HG03521 (cell line): Measurements from ENCODE around the gene GPC6.
A peak's percentile ranks its signal among the peaks of the same experiment; 100 is the strongest.

Experiments
- ATAC-seq: cut with Tn5 transposase; IDR thresholded peaks from one replicate; pipeline ENCODE4 v1.9.1; 2021; ENCODE audit warnings: mild to moderate bottlenecking, moderate library complexity; ENCODE audit not compliant: unreplicated experiment

GPC6 gene

GRCh38 chr13:93766719-93767118, 540.1 kb downstream of the GPC6 start:
- ATAC-seq = no peak

DNA sequence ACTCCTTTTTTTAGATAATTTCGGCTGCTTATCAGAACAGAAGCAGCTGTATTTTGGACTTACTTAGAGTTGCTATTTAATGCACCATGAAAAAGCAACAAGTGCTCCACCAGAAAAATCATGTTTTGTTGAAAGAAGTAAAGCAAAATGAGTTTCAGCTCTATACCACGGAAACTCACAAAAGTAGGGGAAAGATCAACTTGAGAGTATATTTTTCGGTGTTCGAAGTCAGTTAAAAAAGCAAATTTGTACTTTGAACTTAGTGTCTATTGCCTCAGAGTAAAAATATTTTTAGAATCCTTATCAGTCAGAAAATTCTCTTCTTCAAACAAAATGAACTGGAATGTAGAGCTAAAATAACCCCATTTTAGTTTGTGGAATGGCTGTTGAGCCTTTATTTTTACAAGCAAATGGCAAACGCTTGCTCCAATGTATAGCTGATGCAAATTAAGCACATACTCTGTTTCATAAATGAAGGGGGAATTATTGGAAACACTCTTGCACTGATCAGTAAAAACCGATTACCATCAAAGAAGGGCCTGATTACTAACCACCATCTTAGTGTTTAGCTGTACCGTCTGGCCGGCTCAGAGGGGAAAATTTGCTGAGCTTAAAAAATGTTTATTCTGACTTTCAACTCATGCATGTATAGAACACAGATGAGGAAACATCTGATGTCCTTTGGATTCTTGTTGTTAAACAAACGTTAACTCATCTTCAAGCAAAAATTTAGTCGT, 540.7 kb downstream of the GPC6 start:
- ATAC-seq = no peak

DNA sequence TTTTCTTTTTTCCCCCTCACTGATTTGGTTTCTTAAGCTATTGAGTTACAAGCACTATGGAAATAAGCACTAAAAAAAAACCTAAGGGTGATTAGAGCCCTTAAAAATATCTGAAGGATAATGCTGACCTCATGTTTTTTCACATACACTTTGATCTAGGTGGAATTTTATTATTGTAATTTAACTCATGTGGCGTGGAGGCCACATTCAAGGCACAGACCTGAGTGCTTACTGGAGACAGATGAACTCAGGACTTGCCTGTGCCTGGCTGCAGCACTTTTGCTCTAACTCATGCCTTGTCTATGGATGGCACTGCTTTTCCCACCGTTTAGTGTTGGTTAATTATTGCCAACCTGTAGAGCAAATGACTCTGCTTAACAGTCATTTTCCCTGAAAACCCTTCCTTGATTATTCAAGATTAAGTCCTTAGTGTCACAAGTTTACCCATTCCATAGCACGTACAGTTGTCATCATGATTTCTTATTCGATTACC, 541.4 kb downstream of the GPC6 start:
- ATAC-seq = no peak

- no peak for ATAC-seq
Measured at GRCh38 chr13:93769101-93769500, 542.5 kb downstream of the GPC6 start.

GRCh38 chr13:93769607-93770006, 543.0 kb downstream of the GPC6 start:
- ATAC-seq = no peak

- ATAC-seq = no peak
Measured at GRCh38 chr13:93771227-93771626, 544.6 kb downstream of the GPC6 start.

- no peak for ATAC-seq
Measured at GRCh38 chr13:93771782-93772181, 545.2 kb downstream of the GPC6 start.

GRCh38 chr13:93774506-93774905, 547.9 kb downstream of the GPC6 start:
- no peak for ATAC-seq

- no peak for ATAC-seq
Measured at GRCh38 chr13:93775027-93775426, 548.4 kb downstream of the GPC6 start.

DNA sequence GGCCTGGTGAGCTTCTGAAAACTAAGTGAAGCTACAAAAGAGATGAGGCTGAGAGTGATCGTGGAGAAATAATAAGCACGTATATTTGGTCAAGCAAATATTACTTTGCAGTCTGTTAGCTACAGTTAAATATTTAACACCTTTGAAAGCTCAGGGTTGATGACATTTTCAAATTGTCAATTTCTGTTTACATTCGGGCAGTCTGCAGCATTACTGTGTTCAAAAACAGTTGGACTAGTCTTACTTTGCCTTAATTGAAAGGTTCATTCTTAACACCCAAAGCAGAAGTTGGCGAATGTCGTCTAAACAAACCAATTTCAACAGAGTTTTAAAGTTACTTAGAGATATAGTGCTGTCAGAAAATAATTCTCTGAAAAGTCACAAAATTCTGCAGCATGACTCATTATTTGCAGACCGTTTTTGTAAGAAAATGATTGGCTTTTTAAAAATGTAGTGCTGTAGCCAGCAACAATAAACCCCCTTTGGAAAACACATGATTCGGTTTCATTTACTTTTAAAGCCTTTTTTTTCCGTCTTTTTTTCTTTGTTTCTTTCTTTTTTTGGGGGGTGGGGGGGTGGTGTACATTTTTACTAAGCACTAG, 549.0 kb downstream of the GPC6 start:
- no peak for ATAC-seq

DNA sequence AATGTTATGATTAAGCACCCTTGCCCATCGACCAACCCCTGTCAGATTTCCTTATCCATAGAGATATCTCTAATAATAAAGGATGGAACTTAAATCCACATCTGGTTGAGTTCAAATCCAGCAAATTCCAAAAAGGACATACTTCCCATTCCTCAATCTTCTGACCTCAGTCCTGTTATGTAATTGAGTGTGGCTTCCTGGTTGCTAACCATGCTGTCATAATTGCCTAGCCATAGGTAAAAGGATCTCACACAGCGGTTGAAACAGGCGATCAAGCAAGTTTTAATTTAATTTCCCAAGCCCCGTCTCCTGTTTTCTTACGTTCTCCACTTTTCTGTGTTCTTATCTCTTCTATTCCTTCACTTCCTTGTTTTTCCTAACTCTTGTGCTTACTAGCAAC, 550.3 kb downstream of the GPC6 start:
- no peak for ATAC-seq

- no peak for ATAC-seq
Measured at GRCh38 chr13:93777504-93777903, 550.9 kb downstream of the GPC6 start.

DNA sequence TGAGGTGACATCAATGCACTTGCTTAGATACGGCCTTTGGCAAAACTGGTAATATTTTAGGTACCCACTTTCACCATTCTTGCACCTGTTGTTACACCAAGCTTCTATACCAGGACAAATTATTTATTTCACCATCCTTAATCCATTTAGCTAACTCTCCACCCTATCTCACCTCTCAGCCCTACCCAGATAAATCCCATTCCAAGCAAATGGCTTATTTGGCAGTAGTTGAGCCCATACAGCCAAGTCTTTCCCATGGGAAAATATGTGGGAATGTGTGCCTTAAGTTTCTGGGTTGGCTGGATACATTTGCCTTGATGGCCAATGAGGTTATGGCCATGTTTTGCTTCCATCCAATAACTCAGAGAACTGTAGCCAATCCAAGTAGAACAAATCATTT, 551.9 kb downstream of the GPC6 start:
- ATAC-seq = no peak

- no peak for ATAC-seq
Measured at GRCh38 chr13:93784191-93784590, 557.6 kb downstream of the GPC6 start.

DNA sequence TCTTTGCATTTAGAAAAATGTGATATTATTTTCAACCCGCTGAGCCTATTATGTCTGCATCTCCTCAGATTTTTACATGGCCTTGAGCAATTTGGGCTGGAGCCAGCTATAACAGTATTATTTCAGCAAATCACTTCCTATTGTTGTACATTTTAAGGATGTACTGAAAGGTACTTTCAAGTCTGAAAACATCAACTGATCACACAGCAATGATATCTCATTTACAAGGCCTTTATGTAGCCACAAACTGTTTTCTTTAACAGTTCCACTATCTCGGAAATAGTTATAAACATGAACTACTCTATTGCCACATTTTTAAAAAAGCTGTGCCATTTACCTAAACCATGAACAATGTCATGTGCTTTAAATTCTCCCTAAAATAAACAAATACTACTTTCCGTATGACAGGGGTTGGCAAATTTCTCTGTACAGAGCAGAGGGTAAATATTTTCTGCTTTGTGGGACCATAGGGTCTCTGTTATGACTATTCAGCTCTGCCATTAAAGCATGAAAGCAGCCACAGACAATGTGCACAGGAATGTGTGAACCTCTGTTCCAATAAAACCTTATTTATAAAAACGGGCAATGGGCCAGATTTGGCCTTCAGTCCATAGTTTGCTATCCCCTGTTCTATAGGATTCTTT, 560.4 kb downstream of the GPC6 start:
- ATAC-seq = no peak

DNA sequence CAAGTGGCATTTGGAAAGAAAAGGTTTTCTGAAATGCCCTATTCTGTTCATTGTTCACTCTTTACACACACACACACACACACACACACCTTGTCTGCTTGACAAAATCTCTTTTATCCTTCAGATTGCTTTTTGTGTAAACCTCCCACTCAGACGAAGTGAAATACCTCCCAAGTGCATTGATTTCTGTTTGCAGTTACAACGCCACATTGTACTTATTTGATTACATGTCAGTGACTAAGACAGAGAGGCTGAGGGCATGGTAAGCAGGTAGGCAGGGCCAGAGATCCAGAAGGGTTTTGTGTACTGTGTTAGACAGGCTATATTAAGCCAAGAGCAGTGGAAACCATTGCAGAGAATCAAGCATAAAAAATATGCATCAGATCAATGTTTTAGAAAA, 561.8 kb downstream of the GPC6 start:
- no peak for ATAC-seq

DNA sequence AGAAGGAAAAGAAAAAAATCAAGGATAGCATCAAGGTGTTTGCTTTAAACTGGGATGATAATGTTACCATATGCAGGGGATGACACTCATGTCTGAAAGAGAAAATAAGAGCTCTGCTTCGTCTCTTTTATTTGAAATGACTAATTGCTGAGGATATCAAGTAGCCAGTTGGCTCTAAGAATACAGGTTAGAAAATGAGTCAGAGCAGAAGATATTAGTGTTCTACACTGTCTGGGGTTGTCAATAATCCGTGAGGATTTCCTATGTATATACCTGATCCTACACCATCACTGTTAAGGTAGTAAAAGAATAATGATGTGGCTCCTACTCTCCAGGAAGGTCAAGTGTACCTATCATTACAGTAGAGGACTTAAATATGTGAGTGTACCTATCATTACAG, 562.5 kb downstream of the GPC6 start:
- ATAC-seq = no peak

DNA sequence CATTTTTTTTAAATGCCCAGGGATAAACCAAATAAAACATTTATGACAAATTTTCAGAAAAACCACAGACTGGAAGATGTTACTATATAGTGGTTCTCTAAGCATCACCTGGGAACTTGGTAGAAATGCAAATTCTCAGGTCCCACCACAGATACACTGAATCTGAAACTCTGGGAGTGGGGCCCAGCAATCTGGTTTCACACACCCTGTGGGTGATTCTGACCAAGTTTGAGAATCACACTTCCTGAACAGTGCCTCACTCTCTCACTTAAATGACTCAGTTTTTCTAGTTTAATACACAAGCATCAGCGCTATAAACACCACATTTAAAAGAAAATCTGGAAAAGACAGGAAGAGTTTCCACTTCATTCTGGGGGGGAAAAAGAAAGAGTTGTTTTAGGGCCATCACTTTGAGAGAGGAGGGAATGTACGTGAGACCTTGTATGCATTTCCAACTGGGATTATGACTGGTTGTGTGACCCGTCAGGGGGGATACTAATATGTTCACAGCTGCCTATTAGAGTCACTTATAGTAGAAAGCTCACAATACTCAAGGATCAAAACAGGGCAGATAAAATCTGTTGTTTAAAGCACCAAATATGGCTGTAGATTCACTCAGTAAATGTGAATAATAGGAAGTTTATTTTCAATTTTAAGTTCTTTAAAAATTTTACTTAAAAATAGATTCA, 567.7 kb downstream of the GPC6 start:
- peak; percentile 78 for ATAC-seq

DNA sequence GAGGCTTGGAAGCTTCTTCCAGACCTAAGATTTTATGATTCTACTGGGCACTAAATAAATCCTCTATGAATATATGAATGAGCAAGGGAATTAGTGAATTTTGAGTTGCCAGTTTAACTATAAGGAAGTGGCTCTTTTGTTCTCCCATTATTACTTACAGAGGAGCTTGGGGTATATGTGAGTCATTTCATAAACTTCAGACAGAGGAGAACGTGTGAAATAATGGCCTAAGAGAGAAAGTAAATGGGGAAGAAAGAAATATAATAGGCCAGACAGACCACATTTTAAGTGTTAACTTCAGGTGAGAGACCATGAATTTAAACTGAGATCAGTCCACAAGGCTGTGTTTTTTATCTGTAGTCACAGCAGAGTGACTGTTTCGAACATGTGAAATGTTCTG, 570.9 kb downstream of the GPC6 start:
- peak; percentile 44 for ATAC-seq

DNA sequence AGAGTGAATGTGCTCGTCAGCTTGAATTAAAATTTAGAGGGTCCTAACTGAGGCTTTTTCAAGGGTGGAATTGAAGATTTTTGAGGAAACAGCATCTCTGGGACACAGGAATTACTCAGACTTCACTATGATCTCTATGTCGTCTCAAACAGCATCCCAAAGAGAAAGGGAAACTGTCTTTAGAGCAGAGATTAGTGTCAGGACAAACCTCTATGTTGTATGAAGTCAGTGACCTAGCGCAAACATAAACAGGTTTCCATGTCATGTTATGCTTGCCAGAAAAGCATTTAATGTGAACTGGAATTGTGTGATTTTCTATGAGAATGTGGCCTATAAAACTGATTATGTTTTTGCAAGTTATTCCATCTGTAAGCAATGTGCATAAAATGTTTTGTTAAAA, 573.7 kb downstream of the GPC6 start:
- no peak for ATAC-seq

- no peak for ATAC-seq
Measured at GRCh38 chr13:93805736-93806135, 579.1 kb downstream of the GPC6 start.

DNA sequence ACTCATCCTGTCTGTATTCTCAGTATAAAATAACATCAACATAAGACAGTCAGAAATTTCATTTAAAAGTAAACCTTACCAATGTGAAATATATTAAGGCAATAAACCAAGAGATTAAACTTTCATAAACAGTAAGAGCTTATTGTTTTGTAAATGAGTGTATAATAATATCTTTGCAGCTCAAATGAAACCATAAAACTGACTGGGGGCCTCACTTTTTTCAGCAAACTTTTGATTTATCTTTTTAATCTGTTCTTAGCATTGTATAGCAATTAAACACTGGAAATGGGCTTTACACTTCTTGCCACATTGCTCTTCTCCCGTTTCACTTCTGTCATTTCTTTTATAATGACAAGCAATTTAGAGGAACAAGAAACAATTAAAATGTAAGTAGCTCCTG, 580.3 kb downstream of the GPC6 start:
- ATAC-seq = no peak
